CD4-positive, alpha-beta T cell treated with Interleukin-21 for 1 hour (primary cell): ENCODE measurements around the gene TNRC6B.
"Not testable (repeated sequence)": the region's sequence is repeated elsewhere in the genome, so short reads cannot be mapped to it uniquely, and the experiment has no call there.

Experiments used
- DNase-seq: peaks from one replicate; pipeline ENCODE4 v3.0.0-alpha.2; 2020

Gene TNRC6B

DNA sequence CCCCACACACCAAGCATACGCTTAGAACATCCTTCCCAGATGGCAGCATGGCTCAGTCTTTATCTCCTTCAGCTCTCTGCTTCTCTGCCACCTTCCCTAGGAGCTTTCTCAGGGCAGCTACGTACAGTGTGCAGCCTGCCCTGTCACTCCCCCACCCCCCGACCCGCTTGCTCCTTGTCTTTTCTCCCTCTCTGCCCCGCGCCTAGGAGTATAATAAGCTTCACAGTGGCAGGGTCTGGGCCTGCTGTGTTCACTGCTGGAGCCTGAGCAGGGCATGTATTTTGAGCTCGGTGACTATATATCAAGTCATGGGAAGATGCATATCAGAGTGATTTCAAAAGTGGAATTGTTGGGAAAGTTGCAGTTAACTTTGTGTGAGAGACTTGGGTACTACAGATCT, 112.8 kb downstream of the TNRC6B start:
- DNase-seq = no peak

DNA sequence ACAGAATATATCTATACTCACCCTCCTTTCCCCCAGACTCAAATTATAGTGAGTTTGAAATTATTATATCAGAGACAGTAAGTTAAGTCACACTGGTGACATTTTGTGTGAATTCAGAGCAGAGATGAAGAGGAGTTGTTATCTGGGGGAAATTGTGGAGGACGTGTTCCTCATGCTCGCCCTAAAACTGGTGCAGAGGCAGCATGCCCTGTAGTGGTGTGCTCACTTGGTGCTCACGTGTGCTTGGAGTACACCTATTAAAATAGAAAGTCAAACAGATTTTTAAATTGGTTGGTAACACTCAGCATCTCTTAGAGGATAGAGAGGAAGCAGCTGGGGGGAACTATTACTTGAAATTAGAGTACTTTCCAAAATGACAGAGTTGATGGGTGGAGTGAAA, 117.0 kb downstream of the TNRC6B start:
- no peak for DNase-seq

DNA sequence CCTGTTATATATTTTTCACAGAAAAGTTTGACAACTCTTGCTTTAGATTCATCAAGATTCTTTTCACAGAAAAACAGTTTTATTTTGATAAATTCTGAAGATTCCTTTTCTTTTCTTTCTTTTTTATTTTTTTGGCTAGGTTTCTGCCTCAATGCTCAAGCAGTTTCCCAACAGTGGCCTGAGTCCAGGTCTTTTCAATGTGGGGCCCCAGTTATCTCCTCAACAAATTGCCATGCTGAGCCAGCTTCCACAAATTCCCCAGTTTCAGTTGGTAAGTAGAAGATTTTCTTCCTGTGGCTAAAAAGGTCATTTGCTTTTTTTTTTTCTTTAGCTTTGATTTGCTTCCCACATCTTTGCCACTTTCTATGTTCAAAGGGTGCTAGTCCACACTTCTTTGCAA, 122.6 kb downstream of the TNRC6B start:
- no peak for DNase-seq

DNA sequence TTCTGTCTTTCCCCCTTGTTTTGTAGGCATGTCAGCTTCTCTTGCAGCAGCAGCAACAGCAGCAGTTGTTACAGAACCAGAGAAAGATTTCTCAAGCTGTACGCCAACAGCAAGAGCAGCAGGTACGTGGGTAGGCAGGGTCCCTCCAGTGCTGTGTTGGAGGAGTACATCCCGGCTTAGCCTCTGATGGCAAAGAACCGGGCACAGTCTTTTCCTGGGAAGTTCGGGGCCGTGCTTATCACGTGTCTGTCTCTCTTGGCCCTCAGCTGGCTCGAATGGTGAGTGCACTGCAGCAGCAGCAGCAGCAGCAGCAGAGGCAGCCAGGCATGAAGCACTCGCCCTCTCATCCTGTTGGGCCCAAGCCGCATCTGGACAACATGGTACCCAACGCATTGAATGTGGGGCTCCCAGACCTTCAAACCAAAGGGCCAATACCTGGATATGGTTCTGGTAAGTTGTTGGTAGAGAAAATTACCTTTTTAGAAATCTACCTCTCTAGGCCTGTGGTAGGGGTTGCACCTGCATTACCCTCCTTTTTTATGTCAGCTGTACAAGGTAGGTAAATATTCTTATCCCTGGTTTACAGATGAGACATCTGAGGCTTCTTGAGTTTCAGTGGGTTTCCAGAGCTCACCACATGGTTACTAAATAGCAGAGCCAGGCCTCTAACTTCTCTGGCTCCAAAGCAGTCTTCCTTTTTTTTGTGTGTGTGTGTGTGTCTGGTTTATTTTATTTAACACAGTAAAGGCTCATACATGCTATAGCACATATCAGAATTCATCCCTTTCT, 123.4 kb downstream of the TNRC6B start:
- DNase-seq = no peak

DNA sequence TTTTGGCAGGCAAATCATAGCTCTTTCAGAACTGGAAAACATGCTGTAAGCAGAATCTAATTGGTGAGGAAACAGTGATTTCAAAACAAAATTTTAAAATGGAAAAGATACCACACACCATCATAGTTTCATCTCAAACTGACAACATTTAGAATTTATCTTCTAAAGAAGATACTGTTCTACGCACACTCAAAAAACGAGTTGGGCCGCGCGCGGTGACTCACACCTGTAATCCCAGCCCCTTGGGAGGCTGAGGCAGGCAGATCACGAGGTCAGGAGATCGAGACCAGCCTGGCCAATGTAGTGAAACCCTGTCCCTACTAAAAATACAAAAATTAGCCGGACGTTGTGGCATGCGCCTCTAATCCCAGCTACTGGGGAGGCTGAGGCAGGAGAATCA, 124.4 kb downstream of the TNRC6B start:
- DNase-seq = no peak

DNA sequence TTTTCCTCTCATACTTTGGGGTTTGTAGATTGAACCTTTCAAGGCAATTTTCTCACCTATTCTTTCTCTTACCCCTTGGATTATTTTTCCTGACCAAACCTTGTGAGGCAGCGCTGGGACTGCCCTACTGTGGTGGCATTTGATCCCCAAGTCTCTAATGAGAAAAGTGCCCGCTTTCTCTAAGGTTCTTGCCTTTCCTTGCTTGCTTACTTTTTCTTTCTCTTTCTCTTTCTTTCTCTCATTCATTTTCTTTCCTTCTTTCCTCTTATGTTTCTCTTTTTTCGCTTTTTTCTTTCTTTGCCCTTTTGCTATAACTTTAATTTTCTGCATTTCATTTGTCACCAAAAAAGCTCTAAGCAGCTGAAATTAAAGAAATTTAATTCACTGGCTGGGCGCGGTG, 127.9 kb downstream of the TNRC6B start:
- DNase-seq = no peak

DNA sequence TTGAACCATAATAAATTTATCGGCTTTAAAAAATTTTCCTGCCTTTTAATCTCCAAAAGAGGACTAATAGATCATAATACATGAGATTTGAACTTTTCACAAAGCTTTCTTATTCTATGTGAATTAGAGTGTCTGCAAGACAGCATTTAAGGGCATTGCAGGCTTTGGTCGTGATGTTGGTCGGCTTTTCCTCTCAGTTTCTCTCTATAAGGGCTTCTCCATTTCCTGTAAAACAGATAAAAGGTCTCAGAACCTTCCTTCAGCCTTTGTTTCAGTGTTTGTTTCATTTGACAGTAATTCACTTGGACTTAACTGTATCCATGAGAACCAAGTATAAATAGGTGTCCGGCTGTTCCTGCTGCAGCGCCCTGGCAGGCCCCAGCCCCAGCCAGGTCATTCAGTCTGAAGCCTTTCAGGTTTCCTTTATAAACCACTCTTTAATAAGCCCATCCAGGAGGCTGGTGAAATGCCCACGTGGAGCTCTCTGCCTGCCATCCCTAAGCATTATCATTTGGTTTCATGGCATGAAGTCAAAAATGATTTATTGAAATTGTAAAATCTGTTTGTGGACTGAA, 131.4 kb downstream of the TNRC6B start:
- no peak for DNase-seq

DNA sequence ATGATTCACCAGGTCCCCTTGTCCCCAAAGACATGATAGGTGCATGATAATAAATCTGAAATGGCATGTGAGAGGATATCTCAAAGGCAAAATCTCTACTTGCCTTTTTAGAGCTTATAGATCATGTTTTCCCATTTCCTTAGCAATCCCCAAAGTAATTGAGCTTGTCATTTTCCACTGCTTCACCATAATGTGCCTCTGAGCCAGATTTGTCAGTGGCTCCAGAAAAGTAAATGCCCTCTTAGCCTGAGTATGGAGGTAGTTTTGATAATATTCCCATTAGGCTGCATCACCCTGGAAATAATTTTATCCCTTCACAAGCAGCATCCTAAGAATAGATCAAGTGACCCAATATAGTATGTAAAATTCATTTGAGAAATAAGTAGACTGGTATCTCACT, 131.9 kb downstream of the TNRC6B start:
- DNase-seq = no peak

DNA sequence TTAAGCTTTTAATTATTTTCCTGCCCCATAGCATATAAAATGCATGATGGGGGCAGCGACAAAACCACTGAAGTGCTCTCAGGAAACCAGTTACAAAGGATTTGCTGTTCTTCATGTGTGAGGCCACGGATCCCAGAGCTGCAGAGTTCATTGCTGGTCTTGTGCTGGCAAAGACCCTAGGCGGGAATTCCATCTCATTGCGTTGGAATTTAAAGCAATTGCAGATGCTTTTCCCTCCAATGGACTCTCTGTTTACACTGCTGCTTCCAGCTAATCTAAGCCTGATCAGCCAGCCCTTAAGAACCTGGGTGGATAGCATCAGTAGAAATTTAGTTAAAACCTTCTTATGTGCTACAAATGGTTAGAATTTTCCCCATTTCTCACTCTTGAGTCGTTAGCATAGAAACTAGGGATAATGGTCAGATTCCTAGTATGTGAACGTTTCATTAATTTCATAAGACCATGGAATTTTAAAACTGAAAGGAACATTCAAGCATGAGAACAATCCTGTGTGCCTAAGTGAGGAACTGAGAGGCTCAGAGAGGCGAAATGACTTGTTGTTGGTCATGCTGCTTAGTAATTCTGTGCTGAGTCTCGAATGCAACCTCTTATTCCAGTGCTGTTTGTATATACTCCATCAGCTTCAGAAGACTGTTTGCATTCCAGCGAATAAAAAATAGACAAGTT, 132.5 kb downstream of the TNRC6B start:
- no peak for DNase-seq

DNA sequence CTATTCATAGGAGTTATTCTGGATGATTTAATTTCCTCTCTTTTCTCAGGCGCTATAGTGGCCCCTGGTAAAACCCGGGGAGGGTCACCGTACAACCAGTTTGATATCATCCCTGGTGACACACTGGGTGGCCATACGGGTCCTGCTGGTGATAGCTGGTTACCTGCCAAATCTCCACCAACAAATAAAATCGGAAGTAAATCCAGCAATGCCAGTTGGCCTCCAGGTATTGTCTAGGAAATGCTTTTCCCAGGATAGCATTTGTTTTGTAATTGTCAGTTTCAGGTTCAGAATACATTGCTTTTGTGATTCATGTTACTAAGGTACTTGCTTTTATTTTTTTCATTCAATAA, 133.0 kb downstream of the TNRC6B start:
- no peak for DNase-seq

DNA sequence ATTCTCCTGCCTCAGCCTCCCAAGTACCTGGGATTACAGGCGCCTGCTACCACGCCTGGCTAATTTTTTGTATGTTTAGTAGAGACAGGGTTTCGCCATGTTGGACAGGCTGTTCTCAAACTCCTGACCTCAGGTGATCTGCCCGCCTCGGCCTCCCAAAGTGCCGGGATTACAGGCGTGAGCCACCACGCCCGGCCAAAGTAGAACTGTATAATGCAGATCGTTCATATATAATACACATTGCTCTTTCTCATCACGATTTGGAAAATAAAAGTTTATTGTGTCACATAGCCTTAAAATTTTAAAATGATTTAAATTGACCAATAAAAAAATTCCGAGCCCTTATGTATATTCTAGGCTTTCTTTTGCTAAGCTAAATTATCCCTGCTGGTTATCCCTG, 133.9 kb downstream of the TNRC6B start:
- not testable (repeated sequence) for DNase-seq

DNA sequence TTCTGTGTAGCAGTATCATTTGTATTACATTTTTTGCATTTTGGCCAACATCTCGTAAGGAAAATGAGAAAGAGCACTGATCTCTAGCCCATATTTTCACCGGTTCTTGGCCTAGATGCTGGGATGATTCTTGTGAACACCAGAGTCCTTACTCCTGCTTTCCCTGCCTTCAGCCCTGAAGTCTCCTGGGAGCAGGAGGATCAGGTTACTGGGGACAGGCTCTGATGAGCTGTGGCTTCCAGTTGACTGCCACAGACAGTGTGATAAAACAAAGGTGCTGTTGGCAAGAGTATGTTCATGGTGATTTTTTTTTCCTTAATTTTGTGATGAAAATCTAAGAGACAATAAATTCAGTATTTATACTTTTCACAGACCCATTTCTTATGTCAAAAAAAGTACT, 134.3 kb downstream of the TNRC6B start:
- DNase-seq = no peak

DNA sequence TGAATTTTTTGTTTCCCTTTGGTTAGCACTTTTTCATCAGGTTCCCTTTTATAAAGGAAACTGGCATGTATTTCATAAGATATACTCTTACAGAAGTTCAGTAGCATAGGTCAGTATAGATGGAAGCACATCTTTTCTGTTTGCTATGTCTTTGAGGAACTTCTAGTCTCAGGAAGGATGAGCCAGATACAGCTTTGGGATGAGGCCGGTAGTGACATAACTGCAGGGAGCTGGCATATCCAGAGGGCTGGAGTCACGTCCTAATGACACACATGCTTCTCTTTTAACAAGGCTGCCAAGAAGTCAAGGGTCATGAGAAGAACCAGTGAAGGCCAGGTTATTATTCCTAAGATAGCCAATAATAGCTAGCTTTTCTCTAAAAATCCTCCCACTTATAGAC, 135.3 kb downstream of the TNRC6B start:
- no peak for DNase-seq

DNA sequence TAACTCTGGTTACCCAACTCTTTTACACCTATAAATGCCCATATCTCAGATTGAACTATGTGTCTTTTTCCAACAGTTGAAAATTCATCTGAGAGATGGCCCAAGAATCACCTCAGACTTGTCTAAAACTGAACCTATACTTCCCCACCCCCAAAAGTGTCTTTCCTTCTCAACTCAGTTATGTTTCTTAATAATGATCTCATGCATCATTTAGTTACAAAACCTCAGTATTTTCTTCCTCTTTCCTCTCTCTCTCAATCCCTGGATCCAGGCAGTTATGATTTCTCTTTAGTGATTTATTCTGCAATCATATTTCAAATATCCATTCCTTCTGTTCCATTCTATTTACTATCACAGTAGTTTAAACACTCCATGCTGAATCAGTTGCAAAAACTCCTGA, 136.3 kb downstream of the TNRC6B start:
- no peak for DNase-seq

DNA sequence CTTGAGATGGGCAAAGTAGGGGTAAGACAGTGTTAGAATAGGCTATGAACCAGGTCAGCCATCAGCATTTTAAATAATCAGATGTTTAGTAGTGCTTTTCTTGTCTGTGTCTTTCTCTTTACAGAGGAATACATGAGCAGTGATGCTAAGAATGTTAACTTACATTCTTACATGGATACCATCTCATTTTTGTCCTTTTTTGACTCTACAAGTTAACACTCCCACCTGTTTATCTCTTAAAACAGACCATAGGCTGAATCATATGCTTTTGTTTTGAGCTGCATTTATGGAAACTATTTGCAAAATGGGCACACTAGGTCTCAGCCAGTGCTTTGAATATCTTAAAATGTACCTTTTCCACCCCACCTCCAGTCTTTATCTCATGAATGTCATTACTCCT, 143.0 kb downstream of the TNRC6B start:
- no peak for DNase-seq

DNA sequence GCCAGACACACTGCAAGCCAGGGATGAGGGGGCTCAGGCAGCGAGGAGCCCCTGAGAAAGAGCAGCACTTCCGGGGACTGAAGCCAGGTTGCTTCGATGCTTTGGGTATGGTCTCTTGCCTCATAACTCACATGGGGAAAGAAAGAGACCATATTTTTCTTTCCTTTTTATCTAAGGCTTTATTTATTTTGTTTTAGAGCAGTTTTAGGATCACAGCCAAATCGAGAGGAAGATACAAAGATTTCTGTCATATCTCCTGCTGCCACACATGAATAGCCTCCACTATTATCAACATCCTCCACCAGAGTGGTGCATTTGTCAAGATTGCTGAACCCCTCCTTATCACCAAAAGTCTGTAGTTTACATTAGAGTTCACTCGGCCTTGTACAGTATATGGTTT, 144.3 kb downstream of the TNRC6B start:
- DNase-seq = no peak

DNA sequence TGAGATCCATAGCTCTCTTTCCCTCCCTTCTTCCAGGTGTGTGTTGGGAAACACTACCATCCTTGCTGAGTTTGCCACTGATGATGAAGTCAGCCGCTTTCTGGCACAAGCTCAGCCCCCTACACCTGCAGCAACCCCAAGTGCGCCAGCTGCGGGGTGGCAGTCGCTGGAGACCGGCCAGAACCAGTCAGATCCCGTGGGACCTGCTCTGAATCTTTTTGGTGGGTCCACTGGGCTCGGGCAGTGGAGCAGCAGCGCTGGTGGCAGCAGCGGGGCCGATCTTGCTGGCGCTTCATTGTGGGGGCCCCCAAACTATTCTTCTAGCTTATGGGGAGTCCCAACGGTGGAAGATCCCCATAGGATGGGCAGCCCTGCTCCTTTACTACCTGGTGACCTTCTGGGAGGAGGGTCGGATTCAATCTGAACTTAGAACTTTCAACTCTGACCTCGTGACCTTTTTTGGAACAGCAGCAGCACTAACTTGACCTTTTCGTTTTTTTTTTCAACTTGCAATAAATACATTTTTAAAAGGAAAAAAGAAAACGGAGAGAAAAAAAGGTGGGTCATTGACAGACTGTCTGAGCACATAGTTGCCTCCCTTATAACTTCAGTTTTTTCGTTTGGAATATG, 145.2 kb downstream of the TNRC6B start:
- no peak for DNase-seq

DNA sequence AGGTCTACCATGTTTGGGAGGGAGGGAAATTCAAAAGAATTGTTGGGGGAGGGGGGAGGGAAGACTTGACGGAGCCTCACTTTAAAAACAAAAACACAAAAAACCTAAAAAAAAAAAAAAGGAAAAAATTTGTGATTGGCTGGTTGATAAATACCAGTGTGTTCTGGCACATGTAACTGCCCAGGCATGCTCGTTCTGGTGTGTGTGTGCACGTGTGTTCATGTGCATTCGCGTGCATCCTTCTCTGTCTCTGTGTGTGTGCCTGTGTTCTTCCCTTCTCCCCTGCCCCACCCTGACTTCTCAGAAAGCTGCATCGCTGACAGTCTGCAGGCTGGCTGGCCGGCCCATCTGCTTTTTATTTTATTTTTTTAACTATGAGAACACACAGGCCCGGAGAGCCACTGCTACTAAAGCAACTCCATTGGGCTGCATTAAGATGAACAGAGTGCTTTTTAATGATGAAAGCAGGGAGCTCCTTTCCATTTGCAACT, 146.0 kb downstream of the TNRC6B start:
- DNase-seq = peak; percentile 48

DNA sequence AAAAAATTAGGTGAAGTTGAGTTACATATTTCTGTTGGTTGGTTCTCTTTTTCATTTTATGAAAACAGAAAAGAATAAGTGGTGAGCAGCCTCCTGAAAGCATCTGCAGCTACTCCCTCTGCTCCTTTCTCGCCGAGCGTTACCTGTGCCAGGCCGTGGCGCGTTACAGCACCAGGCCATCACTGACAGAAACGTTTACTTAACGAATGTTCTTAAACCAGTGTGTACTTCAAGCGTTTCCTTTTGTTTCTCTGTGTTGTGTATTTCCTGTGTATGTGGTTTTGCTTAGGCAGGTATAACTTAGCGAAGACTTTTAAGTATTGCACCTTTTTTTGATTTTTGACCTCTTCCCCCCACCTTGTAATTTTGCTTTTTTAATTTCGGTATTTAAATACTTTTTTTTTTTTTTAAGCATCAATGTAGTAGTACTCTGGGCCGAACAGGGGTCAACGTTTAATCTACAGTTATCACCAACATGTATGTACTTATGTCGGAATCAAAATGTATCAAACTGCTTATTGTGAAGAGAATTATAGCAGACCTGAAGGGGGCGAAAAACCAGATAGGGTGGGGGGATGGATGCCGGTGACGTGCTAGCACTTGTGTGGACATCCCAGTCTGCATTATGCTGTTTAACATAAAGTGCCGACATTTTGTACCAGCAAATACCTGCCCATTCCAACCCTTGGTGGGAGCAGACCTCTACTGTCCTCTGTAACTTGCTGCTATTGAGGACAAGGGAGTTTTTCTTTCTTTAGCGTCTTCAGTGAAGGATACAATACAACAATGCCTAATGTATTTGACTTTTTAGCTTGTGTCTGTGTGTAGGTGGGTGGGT, 147.0 kb downstream of the TNRC6B start:
- DNase-seq = peak; percentile 74

DNA sequence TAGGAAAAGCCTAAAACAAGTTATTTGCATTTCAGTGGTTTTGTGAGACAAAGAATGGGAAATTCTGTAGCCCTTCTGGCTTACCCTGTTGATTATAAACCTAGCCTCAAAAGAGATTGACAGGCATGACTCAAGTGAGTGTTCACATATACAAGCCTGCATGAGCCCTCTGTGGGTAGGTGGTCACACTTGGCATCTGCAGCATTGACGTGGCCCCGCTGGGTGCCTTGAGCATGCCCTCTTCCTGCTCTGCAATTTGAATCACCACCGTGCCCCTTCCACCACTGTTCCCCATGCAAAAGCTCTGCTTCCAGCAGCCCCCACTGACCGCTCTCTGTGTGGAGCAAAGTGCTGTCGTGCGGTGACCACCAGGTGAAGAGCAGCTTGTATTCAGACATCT, 147.6 kb downstream of the TNRC6B start:
- peak; percentile 46 for DNase-seq

DNA sequence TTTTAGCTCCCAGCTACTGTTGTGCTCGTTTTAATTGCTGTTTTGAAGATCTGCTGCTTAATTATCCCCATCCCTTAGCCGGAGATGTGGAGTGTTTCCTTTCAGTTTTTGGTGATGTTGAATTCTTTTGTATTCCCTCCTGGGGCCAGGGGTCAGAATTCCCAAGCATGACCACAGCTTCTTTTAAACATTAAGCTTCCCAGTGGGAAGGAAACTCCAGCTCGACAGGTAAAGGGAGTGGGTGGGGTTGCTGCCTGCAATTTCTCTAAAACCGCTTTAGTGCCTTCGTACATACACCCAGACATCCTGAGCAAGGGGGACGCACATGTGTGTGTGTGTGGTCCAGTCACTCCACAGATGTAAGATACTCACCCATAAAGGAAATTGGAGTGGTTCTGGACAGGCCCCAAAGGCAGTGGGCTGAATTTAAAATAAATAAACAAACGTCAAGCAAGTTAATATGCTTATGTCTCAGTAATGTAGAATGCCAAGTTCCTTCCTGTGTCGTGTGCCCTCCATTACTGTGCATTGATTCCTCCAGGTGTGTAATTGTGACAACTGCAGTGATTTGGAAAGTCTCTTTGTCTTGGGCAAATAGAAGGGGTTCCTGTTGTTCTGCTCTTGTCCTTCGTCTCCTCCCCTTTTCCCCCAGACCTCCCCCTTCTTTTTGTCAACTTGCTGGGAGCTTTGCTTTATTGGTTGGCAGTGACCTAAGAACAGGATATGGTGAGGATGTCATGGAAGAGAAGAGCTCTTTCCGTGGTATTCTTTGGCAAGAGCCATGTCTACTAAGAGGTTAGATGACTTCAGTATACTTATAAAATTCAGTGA, 149.4 kb downstream of the TNRC6B start:
- DNase-seq = peak; percentile 45
